GM10847 (cell line): ENCODE measurements around the gene PTPRK.

Experiments used
- POLR2A ChIP-seq: IDR thresholded peaks from 2 replicates; pipeline ENCODE4 v1.6.1; 2011; ENCODE audit not compliant: insufficient read length; ENCODE audit errors: extremely low read depth

Gene PTPRK

DNA sequence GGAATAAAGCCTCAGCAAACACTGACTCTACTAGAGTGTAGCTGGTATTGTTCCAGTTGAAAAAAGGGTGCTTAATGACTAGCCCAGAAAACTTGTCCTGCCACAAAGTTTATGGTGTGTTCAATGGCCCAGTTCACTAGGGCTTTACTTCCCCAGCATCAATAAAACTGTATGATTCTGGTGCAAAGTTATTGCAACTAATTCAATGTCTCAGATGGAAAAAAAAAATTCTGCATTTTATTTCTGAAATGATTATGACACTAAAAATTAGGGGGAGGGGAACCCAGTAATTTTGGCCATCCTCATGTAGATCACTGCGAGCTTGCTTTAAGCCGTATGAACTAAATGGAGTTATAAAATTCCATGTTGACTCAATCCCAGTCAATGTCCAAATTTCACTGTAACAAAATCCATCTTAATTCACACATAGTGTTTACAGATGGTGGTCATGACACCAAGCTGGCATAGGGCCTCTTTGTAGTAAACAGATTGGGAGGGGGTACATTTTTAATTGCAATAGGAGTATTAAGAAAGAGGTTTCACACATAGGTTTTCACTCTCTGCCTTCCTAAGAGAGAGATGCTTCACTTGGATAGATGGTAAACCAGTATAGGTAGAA is 41.2 kb downstream of the PTPRK start:
- no peak for TF ChIP-seq POLR2A

GRCh38 chr6:128478230-128479047 is 42.0 kb downstream of the PTPRK start:
- no peak for TF ChIP-seq POLR2A

DNA sequence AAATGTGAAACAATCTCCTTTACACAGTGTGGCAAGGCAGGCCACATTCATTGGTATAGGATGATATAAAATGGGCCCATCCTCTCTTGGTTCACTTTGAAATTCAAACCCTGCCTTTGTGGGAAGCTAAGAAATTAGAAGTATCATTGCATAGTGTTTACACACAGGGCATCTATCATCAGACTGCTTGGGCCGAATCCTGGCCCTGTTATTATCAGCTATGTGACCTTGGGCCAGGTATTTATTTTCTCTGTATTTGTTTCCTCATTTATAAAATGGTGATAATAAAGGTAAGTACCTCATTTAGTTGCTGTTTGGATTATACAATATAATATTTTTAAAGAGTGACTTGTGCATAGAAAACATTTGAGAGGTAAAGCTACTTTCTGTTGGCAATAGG is 45.5 kb downstream of the PTPRK start:
- no peak for TF ChIP-seq POLR2A

GRCh38 chr6:128474481-128474880 is 45.9 kb downstream of the PTPRK start:
- no peak for TF ChIP-seq POLR2A

DNA sequence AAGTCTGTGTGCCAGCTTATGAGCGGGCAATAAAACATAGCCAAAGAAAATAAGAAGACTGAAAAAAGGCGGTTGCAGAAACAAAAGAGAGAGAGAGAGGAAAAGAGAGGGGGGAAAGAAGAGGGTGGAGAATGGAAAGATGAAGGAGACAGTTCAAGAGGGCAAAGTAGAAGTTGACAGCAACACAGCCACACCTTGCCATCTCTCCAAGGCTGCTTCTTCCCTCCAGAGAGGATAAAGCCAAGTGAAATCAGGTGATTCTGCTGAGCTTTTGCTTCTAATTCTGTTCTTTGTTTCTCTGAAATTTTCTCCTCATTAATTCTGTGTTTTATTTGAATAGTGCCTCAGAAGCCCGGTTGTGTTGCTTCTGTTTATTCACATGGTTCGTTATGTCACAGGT is 48.5 kb downstream of the PTPRK start:
- TF ChIP-seq POLR2A, result no peak

DNA sequence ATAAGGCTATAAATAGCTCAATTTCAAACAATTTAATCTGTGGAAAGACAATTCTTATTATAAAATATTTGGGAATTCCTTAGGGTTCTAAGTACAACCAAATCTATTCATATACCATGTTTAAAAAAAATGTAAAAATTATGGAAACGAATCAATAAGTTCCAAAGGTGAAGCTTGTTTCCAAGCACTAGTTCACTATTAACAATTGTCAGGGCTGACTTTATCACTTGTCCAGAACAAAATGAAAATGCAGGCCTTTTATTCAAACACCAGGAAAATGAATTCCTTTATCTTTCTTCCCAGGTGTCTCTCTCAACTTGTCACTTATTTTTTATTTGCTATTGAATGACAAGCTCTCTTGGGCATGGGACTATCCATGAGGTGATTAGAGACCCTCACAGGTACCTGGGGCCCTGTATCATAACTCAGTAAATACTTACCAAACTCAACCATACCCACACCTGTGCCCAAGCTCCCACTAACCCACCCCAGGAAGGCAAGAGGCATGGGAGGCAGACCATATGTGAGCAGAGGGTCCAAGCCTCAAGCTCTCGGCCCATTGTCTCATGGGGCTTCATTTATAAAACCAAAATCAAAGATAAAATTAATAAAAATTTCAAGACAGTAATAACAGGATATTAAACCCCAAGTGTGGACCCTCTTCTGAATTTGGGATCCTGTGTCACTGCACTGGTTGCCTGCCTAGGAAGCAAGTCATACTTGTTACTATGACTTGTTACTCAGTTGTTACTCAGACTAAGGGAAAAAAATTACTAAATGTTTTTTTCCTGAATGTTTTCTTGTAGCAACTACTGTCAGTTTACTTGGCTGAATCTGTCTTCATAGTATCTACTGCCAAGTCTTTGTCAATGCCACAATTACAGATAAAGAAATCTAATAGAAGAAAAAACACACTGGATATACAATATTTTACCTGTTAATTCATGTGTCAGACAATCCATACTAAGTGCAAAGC is 54.7 kb downstream of the PTPRK start:
- TF ChIP-seq POLR2A, result no peak

- TF ChIP-seq POLR2A, result no peak
Observed at GRCh38 chr6:128464790-128465189, 55.6 kb downstream of the PTPRK start.

- TF ChIP-seq POLR2A, result no peak
Observed at GRCh38 chr6:128463942-128464341, 56.5 kb downstream of the PTPRK start.

- no peak for TF ChIP-seq POLR2A
Observed at GRCh38 chr6:128461501-128461900, 58.9 kb downstream of the PTPRK start.

DNA sequence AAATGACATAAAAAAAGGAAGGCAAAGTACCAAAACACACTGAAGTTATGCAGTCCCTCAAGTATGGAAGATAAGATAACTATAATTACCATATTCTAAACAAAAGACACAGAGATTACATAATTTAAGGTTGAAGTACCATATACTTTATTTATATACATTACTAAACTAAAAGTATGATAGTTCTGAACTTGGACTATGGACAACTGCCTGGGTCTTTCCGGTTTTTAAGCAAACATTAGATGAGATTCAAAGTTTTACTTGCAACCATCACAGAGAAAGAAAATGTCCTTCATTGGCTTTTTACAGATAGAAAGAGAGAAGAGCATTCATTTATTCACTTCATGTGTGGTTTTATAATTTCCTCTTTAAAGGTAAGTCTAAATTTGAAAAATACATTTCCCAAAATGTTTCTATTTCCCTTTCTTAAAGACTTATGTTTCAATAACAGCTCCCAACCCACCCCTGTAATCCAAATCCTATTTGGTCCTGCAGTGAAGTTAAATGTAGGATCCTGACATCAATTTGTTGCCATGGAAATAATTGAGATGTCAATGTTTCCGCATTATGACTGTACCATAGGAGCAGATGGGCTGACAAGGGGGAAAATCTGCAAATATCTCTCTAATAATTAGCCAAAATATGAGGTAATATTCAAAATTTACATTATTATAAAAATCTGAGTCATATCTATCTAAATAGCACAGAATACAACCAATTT is 63.7 kb downstream of the PTPRK start:
- no peak for TF ChIP-seq POLR2A

GRCh38 chr6:128455959-128456358 is 64.4 kb downstream of the PTPRK start:
- TF ChIP-seq POLR2A, result no peak

DNA sequence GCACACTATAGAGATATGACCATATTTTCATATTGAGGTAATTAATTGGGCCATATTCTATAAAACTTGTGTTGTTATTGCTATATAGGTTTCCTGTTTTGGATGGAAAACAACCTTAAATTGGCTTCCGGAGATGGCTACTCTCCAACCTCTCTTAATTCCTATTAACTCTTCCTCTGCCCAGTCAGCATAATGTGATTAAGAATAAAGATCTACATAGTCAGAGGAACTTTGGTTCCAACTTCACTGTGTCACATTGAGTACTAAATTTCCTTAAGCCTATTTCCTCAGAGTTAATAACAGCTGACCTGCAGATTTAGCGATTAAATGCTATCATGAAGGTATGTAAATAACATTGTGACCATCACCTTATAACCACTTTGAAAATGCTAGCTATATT is 67.7 kb downstream of the PTPRK start:
- no peak for TF ChIP-seq POLR2A

GRCh38 chr6:128446497-128446896 is 73.9 kb downstream of the PTPRK start:
- no peak for TF ChIP-seq POLR2A

GRCh38 chr6:128443553-128443952 is 76.8 kb downstream of the PTPRK start:
- TF ChIP-seq POLR2A, result no peak

- no peak for TF ChIP-seq POLR2A
Observed at GRCh38 chr6:128439627-128440026, 80.8 kb downstream of the PTPRK start.
